Stimulated activated CD8-positive, alpha-beta memory T cell treated with anti-CD3 and anti-CD28 coated beads, Interleukin-7, amount 100 ng/mL, for 24 hours (primary cell): ENCODE results near the gene PCNX1.

Experiments used
- DNase-seq: peaks from one replicate; pipeline ENCODE4 v3.0.0-alpha.2; 2020; ENCODE audit warnings: low read depth

Gene PCNX1

DNA sequence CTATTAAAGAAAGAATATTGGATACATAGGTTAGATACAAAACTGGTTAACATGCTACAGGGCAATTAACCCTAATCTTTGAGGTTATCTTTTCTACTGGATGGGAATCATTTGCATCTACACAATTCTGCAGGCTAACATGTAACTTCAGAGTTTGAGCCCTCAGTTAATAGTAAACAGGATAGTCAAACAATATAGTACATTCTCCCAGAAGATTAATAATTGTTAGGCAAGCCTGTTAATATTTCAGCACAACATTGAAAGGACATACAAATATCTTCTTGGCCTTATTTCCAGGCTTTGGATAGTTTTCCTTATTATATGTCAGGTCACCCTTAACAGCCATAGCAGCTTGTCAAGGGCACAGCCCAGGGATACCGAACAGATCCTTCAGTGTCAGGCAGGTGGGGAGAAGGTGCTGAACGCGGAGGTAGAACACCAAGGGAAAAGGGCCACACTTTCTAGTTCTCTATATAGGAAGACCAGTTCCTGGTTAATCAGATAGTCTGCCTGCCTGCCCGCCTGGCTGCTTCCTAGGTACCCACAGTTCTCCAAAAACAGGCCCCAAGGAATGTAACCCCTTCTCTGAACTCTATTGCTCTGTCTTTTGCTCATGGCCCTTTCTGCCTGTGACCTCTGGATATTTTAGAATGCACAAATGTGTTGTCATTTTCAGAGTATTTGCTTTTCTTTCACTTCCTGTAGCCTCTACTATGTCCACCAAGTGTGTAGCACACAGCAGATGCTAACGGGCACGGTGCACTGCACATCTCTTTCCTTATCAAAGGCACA is 256.0 kb downstream of the PCNX1 start:
- no peak for DNase-seq

DNA sequence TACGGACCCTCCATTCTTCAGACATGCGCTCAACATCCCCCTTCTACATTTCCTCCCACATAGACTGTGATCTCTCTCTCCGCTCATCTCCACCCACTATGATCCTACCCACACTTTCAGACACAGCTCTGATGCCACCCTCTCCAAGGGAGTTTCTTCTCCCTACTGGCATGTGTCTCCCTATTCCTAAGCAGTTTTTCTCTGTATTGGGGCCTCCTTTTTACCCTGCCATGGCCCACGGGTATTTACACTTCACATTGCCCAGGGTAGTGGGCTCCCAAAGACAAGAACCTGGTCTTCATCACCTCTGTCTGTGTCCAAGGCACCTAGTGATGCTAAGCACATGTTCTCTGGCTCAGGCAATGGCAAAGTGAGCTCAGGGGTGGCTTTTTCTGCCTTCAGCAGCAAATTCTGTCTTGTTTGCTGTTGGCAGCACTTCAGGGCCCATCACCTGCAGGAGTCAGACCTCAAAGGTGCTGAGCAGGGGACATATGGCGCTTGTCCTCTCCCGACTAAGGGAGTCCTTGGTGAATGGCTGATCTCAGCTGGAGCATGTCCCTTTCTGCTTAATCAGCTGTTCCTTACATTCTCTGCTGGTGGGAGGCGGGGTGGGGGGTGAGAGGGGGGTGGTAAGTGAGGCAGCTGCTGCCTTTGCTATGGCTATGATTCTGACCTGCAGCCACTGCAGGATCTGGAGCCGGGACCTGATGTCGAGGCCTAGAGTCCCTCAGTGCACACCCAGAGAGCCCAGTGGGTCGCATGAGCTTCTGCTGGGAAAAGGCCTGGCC is 256.8 kb downstream of the PCNX1 start:
- DNase-seq: no peak
